HG02798 (cell line): ENCODE results near the gene GPR146.

Experiments used
- ATAC-seq: cut with Tn5 transposase; IDR thresholded peaks from one replicate; pipeline ENCODE4 v1.9.1; 2021; ENCODE audit warnings: mild to moderate bottlenecking; ENCODE audit not compliant: unreplicated experiment, poor library complexity

GPR146 gene

GRCh38 chr7:1103009-1103788 lies 58.9 kb downstream of the GPR146 start:
- ATAC-seq, result peak; percentile 50

GRCh38 chr7:1103789-1104515 lies 59.6 kb downstream of the GPR146 start:
- ATAC-seq, result no peak

- ATAC-seq, result no peak
These were observed 60.3 kb downstream of the GPR146 start for GRCh38 chr7:1104516-1105179.

- peak; percentile 52 for ATAC-seq
These were observed 60.8 kb downstream of the GPR146 start for GRCh38 chr7:1105189-1105588.

- ATAC-seq, result no peak
These were observed 61.9 kb downstream of the GPR146 start for GRCh38 chr7:1106063-1106792.

GRCh38 chr7:1106793-1107421 lies 62.6 kb downstream of the GPR146 start:
- ATAC-seq, result no peak

GRCh38 chr7:1108264-1108920 lies 64.0 kb downstream of the GPR146 start:
- no peak for ATAC-seq
